GM13977 (cell line): Measurements from ENCODE around the gene PTAFR.
"Not testable (repeated sequence)": the region's sequence is repeated elsewhere in the genome, so short reads cannot be mapped to it uniquely, and the experiment has no call there.

Source experiments
- DNase-seq: peaks from one replicate; pipeline ENCODE4 v3.0.0; 2012; ENCODE audit warnings: low spot score
- in situ Hi-C: fragments of 300-500 bp; cut with MboI; formaldehyde crosslinking; loops from one replicate; pipeline ENCODE4 v1.12.0; 2022; ENCODE audit warnings: low sequenced_read_pairs, low pct_unique_long_range_greater_than_20kb, mixed read lengths, inconsistent platforms; ENCODE audit not compliant: unreplicated experiment
- TF ChIP-seq, protein P1 (sequence below): IDR thresholded peaks from 2 replicates; pipeline ENCODE4 v1.5.1; 2012; ENCODE audit warnings: mild to moderate bottlenecking, control low read depth; ENCODE audit not compliant: insufficient read depth; ENCODE audit errors: extremely low read depth, missing control alignments

Gene PTAFR

DNA sequence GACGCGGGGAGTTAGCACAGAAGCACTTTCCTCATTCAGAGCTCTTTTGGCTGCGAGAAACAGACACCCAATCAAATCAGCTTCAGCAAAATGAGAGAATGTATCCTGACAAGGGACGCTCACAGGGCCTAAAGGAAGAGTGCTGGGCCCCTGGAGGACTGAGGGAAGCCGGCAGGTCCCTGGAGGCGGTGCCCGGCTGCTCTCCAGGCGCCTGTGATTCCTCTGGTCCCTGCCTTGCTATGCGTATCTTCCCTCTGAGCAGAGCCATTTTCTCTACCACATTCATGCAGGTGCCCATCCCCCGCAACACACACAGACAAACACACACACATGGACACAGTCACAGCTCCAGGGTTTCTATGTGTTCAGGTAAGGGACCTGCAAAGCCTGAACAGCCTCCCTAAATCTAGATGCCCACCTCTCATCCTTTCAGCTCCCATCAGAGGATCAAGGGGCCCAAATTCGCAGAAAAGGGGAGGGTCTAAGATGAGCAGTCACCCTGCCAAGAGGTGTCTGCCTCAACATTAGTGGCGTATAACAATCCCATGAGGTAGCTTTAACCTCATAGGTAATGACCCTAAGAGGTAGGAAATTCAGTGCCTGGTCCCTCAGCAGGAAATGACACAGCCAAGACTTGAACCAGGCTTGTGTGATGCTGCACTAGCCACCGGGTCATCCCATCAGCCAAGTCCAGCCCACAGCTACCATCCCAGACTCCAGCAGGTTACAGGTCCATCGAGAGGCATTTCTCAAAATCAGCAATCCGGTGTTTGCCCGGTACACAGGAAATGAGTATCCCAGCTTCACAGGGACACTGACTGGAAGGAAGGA, 29.0 kb downstream of the PTAFR start:
- TF ChIP-seq, protein P1, sequence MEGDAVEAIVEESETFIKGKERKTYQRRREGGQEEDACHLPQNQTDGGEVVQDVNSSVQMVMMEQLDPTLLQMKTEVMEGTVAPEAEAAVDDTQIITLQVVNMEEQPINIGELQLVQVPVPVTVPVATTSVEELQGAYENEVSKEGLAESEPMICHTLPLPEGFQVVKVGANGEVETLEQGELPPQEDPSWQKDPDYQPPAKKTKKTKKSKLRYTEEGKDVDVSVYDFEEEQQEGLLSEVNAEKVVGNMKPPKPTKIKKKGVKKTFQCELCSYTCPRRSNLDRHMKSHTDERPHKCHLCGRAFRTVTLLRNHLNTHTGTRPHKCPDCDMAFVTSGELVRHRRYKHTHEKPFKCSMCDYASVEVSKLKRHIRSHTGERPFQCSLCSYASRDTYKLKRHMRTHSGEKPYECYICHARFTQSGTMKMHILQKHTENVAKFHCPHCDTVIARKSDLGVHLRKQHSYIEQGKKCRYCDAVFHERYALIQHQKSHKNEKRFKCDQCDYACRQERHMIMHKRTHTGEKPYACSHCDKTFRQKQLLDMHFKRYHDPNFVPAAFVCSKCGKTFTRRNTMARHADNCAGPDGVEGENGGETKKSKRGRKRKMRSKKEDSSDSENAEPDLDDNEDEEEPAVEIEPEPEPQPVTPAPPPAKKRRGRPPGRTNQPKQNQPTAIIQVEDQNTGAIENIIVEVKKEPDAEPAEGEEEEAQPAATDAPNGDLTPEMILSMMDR: no peak
- in situ Hi-C loops: no loop called here
- no peak for DNase-seq

DNA sequence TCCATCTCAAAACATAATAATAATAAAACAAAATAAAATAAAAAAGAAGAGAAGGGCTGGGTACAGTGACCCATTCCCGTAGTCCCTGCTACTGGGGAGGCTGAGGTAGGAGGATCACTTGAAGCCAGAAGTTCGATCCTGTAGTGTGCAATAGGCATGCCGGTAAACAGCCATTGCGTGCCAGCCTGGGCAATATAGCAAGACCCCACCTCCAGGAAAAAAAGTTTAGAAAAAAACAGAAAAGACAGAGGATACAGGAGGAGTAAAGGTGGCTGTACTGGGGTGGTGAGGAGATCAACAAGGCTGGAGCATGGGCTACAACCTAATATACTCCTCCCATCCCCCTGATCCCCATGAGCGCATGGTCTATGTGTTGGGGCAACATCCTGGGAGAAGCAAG, 30.8 kb downstream of the PTAFR start:
- no peak for DNase-seq
- in situ Hi-C loops: no loop called here

DNA sequence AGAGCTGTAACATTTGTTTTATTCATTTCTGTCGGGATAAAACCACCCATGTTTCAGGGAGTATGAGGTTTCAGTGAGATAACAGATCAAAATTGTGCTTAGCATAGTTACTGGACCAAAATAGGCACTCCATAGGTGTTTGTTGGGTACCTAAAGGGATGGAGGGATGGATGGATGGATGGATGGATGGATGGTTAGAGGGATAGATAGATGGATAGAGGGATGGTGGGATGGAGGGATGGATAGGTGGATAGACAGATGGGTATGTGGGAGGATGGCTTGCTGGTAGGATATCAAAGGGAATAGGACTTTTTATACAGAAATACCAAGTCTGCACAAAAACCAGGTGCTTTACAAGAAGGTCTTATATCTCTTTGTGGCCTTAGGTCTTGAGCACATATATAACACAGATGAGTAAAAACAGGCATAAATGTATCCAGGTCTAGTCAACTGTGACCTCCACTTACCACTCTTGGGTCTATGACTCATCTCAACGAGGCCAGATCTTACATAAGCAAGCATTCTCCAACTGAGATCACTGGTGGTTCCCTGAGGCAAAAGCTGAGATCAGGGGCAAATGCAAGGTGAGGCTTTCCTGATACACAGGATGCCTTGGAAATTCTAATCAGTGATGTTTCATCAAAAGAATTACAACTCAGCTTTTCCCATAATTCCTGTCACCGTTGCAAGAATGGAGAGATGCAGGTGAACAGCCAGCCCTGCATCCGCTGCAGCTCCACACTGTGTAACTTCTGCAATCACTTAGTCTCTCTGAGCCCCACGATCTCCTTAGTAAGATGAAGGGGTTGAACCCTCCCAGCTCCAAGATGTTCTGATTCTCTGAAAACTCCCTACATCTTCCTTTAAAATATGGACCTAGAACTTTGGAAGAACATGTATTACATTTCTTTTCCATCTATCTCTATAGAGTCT, 32.0 kb downstream of the PTAFR start:
- DNase-seq: peak; percentile 83

More for the DNA sequence above, 30.8 kb downstream of the PTAFR start:
- TF ChIP-seq, protein P1: no peak

DNA sequence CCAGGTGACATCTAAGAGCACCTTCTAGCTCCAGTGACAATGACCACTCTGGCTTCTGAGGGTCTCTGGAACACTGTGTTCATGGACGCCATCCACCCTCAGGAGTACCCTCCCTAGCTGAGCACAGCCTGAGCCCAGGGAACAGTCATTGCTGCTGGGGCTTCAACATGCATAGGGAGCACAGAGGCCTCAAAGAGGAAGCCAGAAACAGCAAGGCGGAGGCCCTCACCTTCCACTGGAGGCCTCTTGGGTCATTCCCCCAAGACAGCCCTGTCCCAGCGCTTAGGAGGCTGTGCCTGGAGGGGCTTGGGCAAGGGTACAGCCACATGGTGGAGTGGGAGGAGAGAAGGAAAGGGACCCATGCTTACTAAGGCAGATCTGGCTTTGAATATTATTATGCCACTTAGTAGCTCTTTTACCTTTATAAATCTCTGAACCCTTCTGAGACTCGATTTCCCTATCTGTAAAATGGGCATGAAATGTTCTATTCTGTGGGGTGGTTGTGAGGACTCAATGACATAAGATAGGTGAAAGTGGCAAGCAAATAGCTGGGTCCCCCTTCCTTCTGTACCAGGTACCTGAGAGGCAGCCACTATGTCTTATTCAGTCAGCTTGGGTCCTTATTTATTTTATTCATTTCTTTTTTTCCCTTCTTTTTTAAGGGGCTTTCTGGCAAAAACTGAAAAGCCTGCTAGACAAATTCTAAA, 32.8 kb downstream of the PTAFR start:
- TF ChIP-seq, protein P1: no peak
- in situ Hi-C loops: no loop called here
- no peak for DNase-seq

More for the DNA sequence above, 32.0 kb downstream of the PTAFR start:
- TF ChIP-seq, protein P1: no peak
- in situ Hi-C loops: no loop called here

DNA sequence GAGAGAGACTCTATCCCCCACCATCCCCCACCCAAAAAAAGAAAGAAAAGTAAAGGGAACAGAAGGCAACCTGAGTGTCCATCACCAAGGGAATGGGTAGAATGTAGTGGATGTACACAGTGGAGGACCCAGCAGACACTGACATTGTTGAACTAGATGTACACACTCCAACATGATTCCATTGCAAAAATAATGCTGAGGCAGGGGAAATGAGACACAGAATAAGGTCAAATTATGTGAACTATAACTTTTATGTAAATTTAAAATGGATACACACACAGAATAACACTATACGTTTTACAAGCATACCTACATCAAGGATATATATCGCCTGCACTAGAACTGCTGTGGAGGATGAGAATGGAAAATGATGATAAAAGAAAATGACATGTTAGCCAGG, 34.8 kb downstream of the PTAFR start:
- DNase-seq: no peak
- in situ Hi-C loops: no loop called here
- TF ChIP-seq, protein P1: no peak

DNA sequence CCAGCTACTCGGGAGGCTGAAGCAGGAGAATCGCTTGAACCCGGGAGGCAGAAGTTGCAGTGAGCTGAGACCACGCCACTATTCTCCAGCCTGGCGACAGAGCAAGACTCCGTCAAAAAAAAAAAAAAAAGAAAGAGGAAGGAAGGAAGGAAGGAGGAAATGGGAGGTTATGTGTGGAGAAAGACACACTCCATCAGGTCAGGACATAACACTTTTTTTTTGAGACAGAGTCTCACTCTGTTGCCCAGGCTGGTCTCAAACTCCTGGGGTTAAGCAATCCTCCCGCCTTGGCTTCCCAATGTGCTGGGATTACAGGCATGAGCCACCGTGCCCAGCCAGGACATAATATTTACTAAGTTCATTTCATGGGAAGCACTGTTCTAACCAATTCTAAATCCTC, 36.6 kb downstream of the PTAFR start:
- DNase-seq, in situ Hi-C loops: not testable (repeated sequence)
